B cell (primary cell): ENCODE data around the gene TRIB2. TPM values are rescaled to one million over a fixed set of nuclear protein-coding genes. Genes with fewer than 3 reads are reported as not detected.

Experiments
- ATAC-seq: fragments of 200-7000 bp; cut with Tn5 transposase; one replicate; pipeline ENCODE4 v1.10.0; 2021; ENCODE audit warnings: low read depth, mild to moderate bottlenecking, moderate number of reproducible peaks, moderate library complexity
- CTCF ChIA-PET: fragments of 350-600 bp; sonication (Branson Sonifier 250); formaldehyde crosslinking; loops from one replicate; lab custom pipeline; 2021; ENCODE audit warnings: antibody characterized with exemption, inconsistent platforms; lab: Charles Lee
- POLR2A ChIA-PET: fragments of 350-600 bp; sonication (Branson Sonifier 250); formaldehyde crosslinking; loops from one replicate; lab custom pipeline; 2021; ENCODE audit warnings: antibody characterized with exemption; lab: Charles Lee
- DNase-seq: peaks from one replicate; pipeline ENCODE4 v3.0.0; 2013
- H2AFZ ChIP-seq: 2 replicates; pipeline ENCODE4 v1.6.1; 2012; ENCODE audit warnings: mild to moderate bottlenecking, low read depth, low read length; ENCODE audit not compliant: insufficient read depth, poor library complexity, severe bottlenecking
- H3K27ac ChIP-seq, 2 donors: 1 replicate in 1 of 2; 2 replicates in 1 of 2; pipeline ENCODE4 v1.5.1; 2012 to 2013; ENCODE audit warnings: low read length in 2 of 2, mild to moderate bottlenecking in 2 of 2, moderate library complexity in 1 of 2
- H3K27me3 ChIP-seq, 4 experiments: fragments of 200-600 bp in 1 of 4; sonication (generic) in 1 of 4; replicated peaks in 1 of 4; 1 replicate in 2 of 4; 2 replicates in 2 of 4; pipeline versions ENCODE4 v1.6.1 to v1.7.0; 2013 to 2016; ENCODE audit warnings: low read length in 3 of 4, mild to moderate bottlenecking in 2 of 4, mixed read lengths in 1 of 4, moderate library complexity in 1 of 4; ENCODE audit not compliant: insufficient read depth in 4 of 4, control insufficient read depth in 3 of 4; ENCODE audit errors: control extremely low read depth in 1 of 4
- H3K36me3 ChIP-seq, 2 experiments: replicated peaks in 1 of 2; 1 replicate in 1 of 2; 2 replicates in 1 of 2; pipeline versions ENCODE4 v1.6.1 to v1.7.1; 2013; ENCODE audit warnings: low read length in 1 of 2; ENCODE audit not compliant: insufficient read depth in 2 of 2, control insufficient read depth in 1 of 2; ENCODE audit errors: control extremely low read depth in 1 of 2, extremely low read depth in 1 of 2
- H3K4me1 ChIP-seq, 2 donors: fragments of 200-600 bp in 1 of 2; sonication (generic) in 1 of 2; 1 replicate in 1 of 2; 2 replicates in 1 of 2; pipeline versions ENCODE4 v1.5.1 to v1.6.1; 2013 to 2017; ENCODE audit warnings: low read length in 2 of 2; ENCODE audit not compliant: control insufficient read depth in 2 of 2, insufficient read depth in 2 of 2
- H3K4me2 ChIP-seq: replicated peaks from 2 replicates; pipeline ENCODE3; 2012; ENCODE audit warnings: mild to moderate bottlenecking, low read depth, low read length; ENCODE audit not compliant: poor library complexity, severe bottlenecking
- H3K4me3 ChIP-seq, 5 experiments: fragments of 200-600 bp in 1 of 5; sonication (generic) in 1 of 5; 1 replicate in 3 of 5; 2 replicates in 2 of 5; pipeline versions ENCODE4 v1.5.1 to v1.7.0; 2011 to 2016; ENCODE audit warnings: low read length in 4 of 5, mild to moderate bottlenecking in 4 of 5, low read depth in 2 of 5, control low read depth in 1 of 5, moderate library complexity in 1 of 5; ENCODE audit not compliant: insufficient read depth in 1 of 5; ENCODE audit errors: control extremely low read depth in 1 of 5, extremely low read depth in 1 of 5
- H3K79me2 ChIP-seq: fragments of 200-600 bp; sonication (generic); one replicate; pipeline ENCODE4 v1.6.0; 2016; ENCODE audit warnings: low read length; ENCODE audit not compliant: control insufficient read depth, insufficient read depth
- H3K9ac ChIP-seq: fragments of 200-600 bp; sonication (generic); 2 replicates; pipeline ENCODE4 v1.6.1; 2017; ENCODE audit warnings: mild to moderate bottlenecking, low read length, moderate library complexity
- H3K9me3 ChIP-seq, 3 donors: one replicate each; pipeline versions ENCODE4 v1.6.1 to v1.7.1; 2013; ENCODE audit warnings: low read length in 2 of 3; ENCODE audit not compliant: control insufficient read depth in 2 of 3, insufficient read depth in 1 of 3; ENCODE audit errors: control extremely low read depth in 1 of 3
- H4K20me1 ChIP-seq: 2 replicates; pipeline ENCODE4 v1.6.0; 2012; ENCODE audit warnings: mild to moderate bottlenecking, low read length; ENCODE audit not compliant: insufficient read depth, control insufficient read depth, poor library complexity, severe bottlenecking
- H3K27ac Mint-ChIP-seq: one replicate; pipeline ENCODE4 v1.8.0; 2021; ENCODE audit warnings: mixed read lengths
- H3K27me3 Mint-ChIP-seq: one replicate; pipeline ENCODE4 v1.8.0; 2021; ENCODE audit warnings: mixed read lengths
- H3K4me1 Mint-ChIP-seq: one replicate; pipeline ENCODE4 v1.8.0; 2021; ENCODE audit warnings: mixed read lengths
- H3K4me3 Mint-ChIP-seq: one replicate; pipeline ENCODE4 v1.8.0; 2021; ENCODE audit warnings: mixed read lengths
- H3K9me3 Mint-ChIP-seq: one replicate; pipeline ENCODE4 v1.8.0; 2022; ENCODE audit warnings: mixed read lengths; ENCODE audit not compliant: insufficient read depth
- EZH2 ChIP-seq: IDR thresholded peaks from 2 replicates; pipeline ENCODE4 v1.6.1; 2012; ENCODE audit warnings: borderline replicate concordance, low read depth, mild to moderate bottlenecking, moderate library complexity, low read length; ENCODE audit not compliant: insufficient read depth, poor library complexity, severe bottlenecking
- WGBS: methylation state at CpG from one replicate; pipeline ENCODE4 v1.1.5; 2013; ENCODE audit warnings: missing lambda C conversion rate; ENCODE audit not compliant: insufficient coverage; 5-methylcytosine and 5-hydroxymethylcytosine counted together
- intact Hi-C: fragments of 100-400 bp; cut with micrococcal nuclease; formaldehyde crosslinking; loops from one replicate; pipeline ENCODE4 v1.10.0; 2022
- polyA plus RNA-seq: library from polyadenylated mRNA; depleted of rRNA; stranded (reverse); fragments of >200 nt; gene quantifications from 2 replicates; pipeline ENCODE4 v1.2.3, GENCODE V29; 2012
- total RNA-seq, 2 donors: library from RNA; stranded (reverse); fragments of 120-200 nt in 1 of 2; gene quantifications; 1 replicate in 1 of 2; 2 replicates in 1 of 2; pipeline versions ENCODE4 v1.2.3 to v1.2.4, GENCODE V29; 2013 to 2022
- TF ChIP-seq, protein P1 (sequence below): fragments of 200-600 bp; IDR thresholded peaks from one replicate; pipeline ENCODE4 v1.8.0; 2022; ENCODE audit warnings: antibody characterized with exemption, mild to moderate bottlenecking

The TRIB2 gene
- total and polyA plus RNA-seq, 2 donors (not counting 1 experiment from before 2014, with no cell fraction given) = 36.3 to 117 TPM

DNA sequence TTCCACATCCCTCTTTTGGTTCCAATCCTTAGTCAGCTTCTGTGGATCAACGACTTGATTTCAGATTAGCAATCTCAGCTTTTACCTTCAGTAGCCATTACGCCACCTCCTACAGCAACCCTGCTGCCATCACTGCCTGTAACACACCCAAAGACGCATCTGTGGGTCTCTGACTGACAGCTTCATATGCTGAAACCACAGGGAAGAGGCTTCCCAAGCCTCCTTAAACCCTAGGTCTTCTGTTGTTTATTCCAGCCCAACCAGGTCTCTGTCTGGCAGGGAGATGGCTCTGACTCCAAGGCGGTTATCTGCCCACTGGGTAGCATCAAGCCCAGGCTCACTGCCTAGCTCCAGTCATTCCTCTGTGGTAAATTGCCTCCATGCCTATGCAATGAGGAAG lies 28.6 kb upstream of the TRIB2 start:
- Mint-ChIP-seq H3K4me1 (no peaks in the 10 kb centered on the region), H3K4me3 (no peak overlapping the region), H3K9me3 (peaks cover 7% of the 10 kb centered on the region), H3K27me3 (peaks cover 28% of the 10 kb centered on the region), H3K27ac (no peak overlapping the region)
- Histone ChIP-seq H3K4me2 (no peak overlapping the region), H3K9ac (no peak overlapping the region), H3K79me2 (no peaks in the 10 kb centered on the region), H3K9me3 (peaks cover 0 to 4% (median 3%) of the 10 kb centered on the region in 3 donors), H3K4me3 (no peak overlapping the region), H3K27ac (no peak overlapping the region), H4K20me1 (no peaks in the 10 kb centered on the region), H2AFZ (no peak overlapping the region), H3K27me3 (peaks cover 0 to 14% (median 6%) of the 10 kb centered on the region in 4 experiments), H3K36me3 (no peaks in the 10 kb centered on the region), H3K4me1 (no peaks in the 10 kb centered on the region)
- ATAC-seq (no peak), DNase-seq (no peak)
- intact Hi-C loops = no loop called here
- no peak for TF ChIP-seq EZH2
- TF ChIP-seq, protein P1, sequence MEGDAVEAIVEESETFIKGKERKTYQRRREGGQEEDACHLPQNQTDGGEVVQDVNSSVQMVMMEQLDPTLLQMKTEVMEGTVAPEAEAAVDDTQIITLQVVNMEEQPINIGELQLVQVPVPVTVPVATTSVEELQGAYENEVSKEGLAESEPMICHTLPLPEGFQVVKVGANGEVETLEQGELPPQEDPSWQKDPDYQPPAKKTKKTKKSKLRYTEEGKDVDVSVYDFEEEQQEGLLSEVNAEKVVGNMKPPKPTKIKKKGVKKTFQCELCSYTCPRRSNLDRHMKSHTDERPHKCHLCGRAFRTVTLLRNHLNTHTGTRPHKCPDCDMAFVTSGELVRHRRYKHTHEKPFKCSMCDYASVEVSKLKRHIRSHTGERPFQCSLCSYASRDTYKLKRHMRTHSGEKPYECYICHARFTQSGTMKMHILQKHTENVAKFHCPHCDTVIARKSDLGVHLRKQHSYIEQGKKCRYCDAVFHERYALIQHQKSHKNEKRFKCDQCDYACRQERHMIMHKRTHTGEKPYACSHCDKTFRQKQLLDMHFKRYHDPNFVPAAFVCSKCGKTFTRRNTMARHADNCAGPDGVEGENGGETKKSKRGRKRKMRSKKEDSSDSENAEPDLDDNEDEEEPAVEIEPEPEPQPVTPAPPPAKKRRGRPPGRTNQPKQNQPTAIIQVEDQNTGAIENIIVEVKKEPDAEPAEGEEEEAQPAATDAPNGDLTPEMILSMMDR = no peak
- ChIA-PET CTCF (no interaction called here), POLR2A (no interaction called here)
- WGBS = 87% methylated on average over 4 of the region's 4 CpGs

DNA sequence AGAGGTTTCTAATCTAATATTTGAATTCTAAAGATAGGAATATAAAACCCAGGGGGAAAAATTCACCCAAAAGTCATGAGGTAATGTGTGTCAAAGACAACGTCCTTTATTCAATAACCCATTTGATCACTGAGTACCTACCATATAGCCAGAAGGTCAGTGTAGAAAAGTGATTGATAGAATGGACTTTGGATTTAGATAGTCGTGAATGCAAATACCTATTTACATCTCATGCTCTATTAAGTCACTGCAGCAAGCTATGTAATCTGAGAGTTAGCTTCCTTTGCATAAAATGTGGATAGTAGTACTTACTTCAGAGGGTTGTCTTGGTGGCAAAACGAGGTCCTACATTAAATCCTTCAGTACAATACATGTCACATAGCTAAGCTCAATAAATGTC lies 27.8 kb upstream of the TRIB2 start:
- TF ChIP-seq, protein P1 = no peak
- H3K4me3 Mint-ChIP-seq = no peak overlapping the region
- H3K9ac ChIP-seq = no peak overlapping the region
- WGBS = no CpG with 5 or more reads among the region's 3 CpGs
- H3K79me2 ChIP-seq = no peaks in the 10 kb centered on the region
- H3K27me3 Mint-ChIP-seq = peaks cover 21% of the 10 kb centered on the region
- no peak overlapping the region for H3K4me2 ChIP-seq
- H3K27me3 ChIP-seq = peaks cover 0 to 14% (median 4%) of the 10 kb centered on the region in 4 experiments
- H3K27ac Mint-ChIP-seq = no peak overlapping the region
- no peak overlapping the region for H3K4me3 ChIP-seq
- H3K4me1 Mint-ChIP-seq = no peaks in the 10 kb centered on the region
- DNase-seq (no peak), ATAC-seq (no peak)
- CTCF ChIA-PET = no interaction called here
- peaks cover 0 to 4% (median 3%) of the 10 kb centered on the region in 3 donors for H3K9me3 ChIP-seq
- no peak overlapping the region for H3K27ac ChIP-seq
- intact Hi-C loops = no loop called here
- no peaks in the 10 kb centered on the region for H4K20me1 ChIP-seq
- POLR2A ChIA-PET = no interaction called here
- no peak overlapping the region for H2AFZ ChIP-seq
- H3K9me3 Mint-ChIP-seq = peaks cover 7% of the 10 kb centered on the region
- H3K4me1 ChIP-seq = no peaks in the 10 kb centered on the region
- H3K36me3 ChIP-seq = no peaks in the 10 kb centered on the region
